NT2/D1 (cell line): ENCODE measurements around the gene TMEM183A.

Experiments
- YY1 ChIP-seq: IDR thresholded peaks from 2 replicates; pipeline ENCODE4 v1.6.1; 2011; ENCODE audit not compliant: insufficient read length, insufficient read depth
- ZNF274 ChIP-seq: IDR thresholded peaks from 2 replicates; pipeline ENCODE4 v1.6.1; 2011; ENCODE audit warnings: mild to moderate bottlenecking, low read depth, low read length

- TF ChIP-seq YY1 (no peak), ZNF274 (no peak)
Observed at GRCh38 chr1:203054184-203054583, 47.0 kb downstream of the TMEM183A start.
